ENCODE data around the gene MBD2.
A peak's percentile ranks its signal among the peaks of the same experiment; 100 is the strongest.
"Not testable (repeated sequence)": the region's sequence is repeated elsewhere in the genome, so short reads cannot be mapped to it uniquely, and the experiment has no call there.

MBD2 gene, protein sequence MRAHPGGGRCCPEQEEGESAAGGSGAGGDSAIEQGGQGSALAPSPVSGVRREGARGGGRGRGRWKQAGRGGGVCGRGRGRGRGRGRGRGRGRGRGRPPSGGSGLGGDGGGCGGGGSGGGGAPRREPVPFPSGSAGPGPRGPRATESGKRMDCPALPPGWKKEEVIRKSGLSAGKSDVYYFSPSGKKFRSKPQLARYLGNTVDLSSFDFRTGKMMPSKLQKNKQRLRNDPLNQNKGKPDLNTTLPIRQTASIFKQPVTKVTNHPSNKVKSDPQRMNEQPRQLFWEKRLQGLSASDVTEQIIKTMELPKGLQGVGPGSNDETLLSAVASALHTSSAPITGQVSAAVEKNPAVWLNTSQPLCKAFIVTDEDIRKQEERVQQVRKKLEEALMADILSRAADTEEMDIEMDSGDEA

GRCh38 chr18:54224379-54225014 lies at the start of gene MBD2:
Gene MBD2, minus strand, starts transcription at chr18:54224669. Its CDS starts 110 bp downstream, at chr18:54224559.
- DNase-seq (ENCODE audit: low read depth, low spot score), result peak; percentile 82

- DNase-seq (ENCODE audit: low read depth, low spot score), result no peak
Measured at GRCh38 chr18:54269893-54270844, 45.7 kb upstream of the MBD2 start.

- no peak for DNase-seq (ENCODE audit: low read depth, low spot score)
Measured at GRCh38 chr18:54268751-54269150, 44.3 kb upstream of the MBD2 start.

DNA sequence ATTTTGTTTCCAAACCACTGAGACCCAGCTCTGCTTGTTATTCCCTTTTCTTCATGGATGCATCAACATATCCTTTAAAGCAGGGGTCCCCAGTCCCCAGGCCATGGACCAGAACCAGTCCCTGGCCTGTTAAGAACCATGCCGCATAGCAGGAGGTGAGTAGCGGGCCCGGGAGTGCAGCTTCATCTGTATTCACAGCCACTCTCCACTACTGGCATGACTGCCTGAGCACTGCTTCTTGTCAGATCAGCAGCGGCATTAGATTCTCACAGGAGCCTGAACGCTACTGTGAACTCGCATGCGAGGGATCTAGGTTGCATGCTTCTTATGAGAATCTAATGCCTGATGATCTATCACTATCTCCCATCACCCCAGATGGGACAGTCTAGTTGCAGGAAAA lies 43.2 kb upstream of the MBD2 start:
- no peak for DNase-seq (ENCODE audit: low read depth, low spot score)

DNA sequence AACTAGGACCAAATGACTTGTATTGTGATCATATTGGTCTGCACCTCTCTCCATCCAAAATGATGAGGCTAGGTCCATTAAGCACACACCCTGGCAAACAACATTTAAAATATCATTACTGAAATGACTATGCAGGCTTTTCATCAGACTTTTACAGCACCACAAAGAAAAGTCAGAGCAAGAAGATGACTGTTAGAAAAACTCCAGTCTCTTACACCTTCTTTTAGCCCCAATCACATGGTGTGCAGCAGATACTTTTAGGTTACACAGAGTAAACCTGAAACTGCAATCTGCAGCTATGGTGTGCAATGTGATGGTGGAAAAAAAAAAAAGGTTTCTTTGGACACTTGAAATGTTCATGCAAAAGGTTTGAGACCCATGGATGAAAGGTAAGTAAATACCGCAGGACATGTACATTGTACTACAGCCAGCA lies 39.5 kb upstream of the MBD2 start:
- DNase-seq (ENCODE audit: low read depth, low spot score), result no peak

- no peak for DNase-seq (ENCODE audit: low read depth, low spot score)
Measured at GRCh38 chr18:54261894-54262293, 37.4 kb upstream of the MBD2 start.

- DNase-seq (ENCODE audit: low read depth, low spot score), result no peak
Measured at GRCh38 chr18:54260396-54261072, 36.1 kb upstream of the MBD2 start.

DNA sequence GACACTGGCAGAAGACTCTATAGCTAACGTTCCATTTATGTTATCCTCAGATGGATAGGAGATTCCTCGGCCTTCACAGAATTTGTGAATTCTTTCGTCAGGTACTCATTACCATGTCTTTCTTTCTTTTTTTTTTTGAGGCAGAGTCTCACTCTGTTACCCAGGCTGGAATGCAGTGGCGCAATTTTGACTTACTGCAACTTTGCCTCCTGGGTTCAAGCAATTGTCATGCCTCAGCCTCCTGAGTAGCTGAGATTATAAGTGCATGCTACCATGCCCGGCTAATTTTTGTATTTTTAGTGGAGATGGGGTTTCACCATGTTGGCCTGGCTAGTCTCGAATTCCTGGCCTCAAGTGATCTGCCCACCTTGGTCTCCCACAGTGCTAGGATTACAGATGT lies 33.3 kb upstream of the MBD2 start:
- DNase-seq (ENCODE audit: low read depth, low spot score), result not testable (repeated sequence)

- DNase-seq (ENCODE audit: low read depth, low spot score), result no peak
Measured at GRCh38 chr18:54257015-54257414, 32.5 kb upstream of the MBD2 start.

- DNase-seq (ENCODE audit: low read depth, low spot score), result no peak
Measured at GRCh38 chr18:54255141-54255540, 30.7 kb upstream of the MBD2 start.

- no peak for DNase-seq (ENCODE audit: low read depth, low spot score)
Measured at GRCh38 chr18:54254265-54254758, 29.8 kb upstream of the MBD2 start.

GRCh38 chr18:54251606-54252390 lies 27.3 kb upstream of the MBD2 start:
- no peak for DNase-seq (ENCODE audit: low read depth, low spot score)

DNA sequence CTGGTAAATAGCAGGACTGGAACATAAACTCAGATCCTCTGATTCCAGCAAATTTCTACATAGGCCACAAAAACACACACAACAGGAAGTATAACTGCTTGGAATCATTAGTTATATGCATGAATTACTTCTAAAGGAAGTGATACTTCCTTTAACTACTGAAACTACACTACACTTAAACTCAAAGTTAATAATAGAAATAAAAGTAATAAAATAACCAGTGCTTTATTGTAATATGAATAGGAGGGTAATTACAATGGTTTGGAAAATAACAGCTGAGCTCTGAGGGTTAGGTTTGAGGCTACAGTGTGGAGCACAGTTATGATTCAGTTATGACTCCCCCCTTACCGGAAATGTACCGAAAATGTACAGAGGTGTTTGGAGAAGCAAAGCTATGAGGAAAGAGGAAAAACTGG lies 26.4 kb upstream of the MBD2 start:
- no peak for DNase-seq (ENCODE audit: low read depth, low spot score)

- DNase-seq (ENCODE audit: low read depth, low spot score), result no peak
Measured at GRCh38 chr18:54247511-54248175, 23.2 kb upstream of the MBD2 start.

DNA sequence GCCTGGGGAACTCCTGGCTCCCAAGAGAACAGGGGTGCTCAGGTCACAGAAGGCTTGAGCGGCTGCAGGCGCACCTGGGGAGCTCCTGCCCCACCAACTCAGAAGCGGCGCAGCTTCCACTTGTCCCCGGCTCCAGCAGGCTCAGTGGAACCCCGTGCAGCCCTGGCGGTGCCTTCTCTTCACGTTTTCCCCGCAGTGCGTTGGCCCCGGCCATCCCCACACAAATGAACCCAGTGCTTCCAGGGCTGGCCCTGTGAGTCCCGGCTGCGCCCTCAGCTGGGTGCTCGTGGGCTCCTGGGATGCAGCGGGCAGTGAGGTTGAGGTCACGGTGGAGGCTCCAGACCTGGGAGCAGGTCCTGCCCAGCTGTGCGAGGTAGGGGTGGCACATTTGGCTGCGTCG lies 17.9 kb upstream of the MBD2 start:
- no peak for DNase-seq (ENCODE audit: low read depth, low spot score)

- no peak for DNase-seq (ENCODE audit: low read depth, low spot score)
Measured at GRCh38 chr18:54241483-54241882, 17.0 kb upstream of the MBD2 start.

DNA sequence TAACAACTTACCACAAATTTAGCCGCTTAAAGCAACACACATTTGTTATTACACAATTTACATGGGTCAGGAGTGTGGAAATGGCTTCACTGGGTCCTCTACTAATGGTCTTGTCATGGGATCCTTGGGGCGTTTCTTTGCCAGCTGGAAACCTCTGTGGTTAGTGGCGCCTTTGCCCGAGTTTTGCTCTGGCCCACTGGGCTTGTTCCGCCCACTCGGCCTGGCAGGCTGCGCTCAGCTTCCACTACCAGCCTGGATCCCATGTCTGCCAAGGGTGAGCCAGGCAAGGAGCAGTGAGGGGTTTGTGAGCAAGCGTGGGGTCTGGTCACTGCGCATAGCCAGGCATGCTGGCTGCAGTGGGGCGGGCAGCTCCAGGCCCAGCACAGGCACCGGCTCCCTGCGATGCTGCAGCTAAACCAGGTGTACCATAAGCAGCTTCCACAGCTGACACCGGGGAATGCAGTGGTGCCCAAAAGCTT lies 16.2 kb upstream of the MBD2 start:
- DNase-seq (ENCODE audit: low read depth, low spot score), result no peak

DNA sequence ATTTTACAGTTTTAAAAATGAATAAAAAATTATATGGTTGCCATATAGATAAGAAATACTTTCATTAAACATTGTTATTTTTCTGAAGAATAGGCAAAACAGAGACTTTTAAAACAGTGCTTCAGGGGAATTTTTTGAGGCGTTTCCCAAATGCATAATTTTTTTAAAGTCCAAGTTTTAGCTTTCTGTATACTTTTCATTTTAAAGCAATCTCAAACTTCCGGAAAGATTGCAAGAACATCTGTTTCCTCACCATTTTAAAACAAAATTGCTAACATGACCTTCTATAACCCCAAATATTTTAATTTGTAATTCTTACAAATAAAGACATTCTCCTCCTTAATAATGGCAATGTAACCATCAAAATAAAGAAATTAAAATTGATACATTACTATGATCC lies 15.1 kb upstream of the MBD2 start:
- no peak for DNase-seq (ENCODE audit: low read depth, low spot score)

- DNase-seq (ENCODE audit: low read depth, low spot score), result no peak
Measured at GRCh38 chr18:54239091-54239490, 14.6 kb upstream of the MBD2 start.

All from activated CD4-positive, CD25-positive, alpha-beta regulatory T cell treated with anti-CD3 and anti-CD28 coated beads, Interleukin-2, amount 50 U/mL, for 16 hours (primary cell).